NCI-H774 (cell line): ENCODE measurements around the gene NEURL1.
A peak's percentile ranks its signal among the peaks of the same experiment; 100 is the strongest.

Experiments used
- DNase-seq: peaks from one replicate; lab custom pipeline; 2025; lab: John Stamatoyannopoulos, UW

Gene NEURL1

GRCh38 chr10:103493362-103493915, at the start of gene NEURL1:
TSS of gene NEURL1 (plus strand) at chr10:103493705. CDS start at chr10:103494388, 683 bp downstream.
- no peak for DNase-seq

DNA sequence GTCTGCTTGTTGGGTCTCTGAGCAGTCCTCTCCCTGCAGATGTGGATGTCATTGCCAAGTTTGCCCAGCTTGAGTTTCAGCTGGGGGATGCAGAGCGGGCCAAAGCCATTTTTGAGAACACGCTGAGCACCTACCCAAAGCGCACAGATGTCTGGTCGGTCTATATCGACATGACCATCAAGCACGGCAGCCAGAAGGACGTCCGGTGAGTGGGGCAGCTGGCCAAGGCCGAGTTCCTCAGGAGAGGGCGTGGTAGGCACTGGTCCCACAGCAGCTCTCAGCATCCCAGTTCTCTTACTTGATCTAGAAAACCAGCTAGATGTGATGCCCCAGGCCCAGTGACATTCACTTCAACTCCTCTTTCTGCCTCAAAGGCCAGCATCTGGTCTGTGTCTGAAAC, 49.0 kb upstream of the NEURL1 start:
- no peak for DNase-seq

- DNase-seq: no peak
Measured at GRCh38 chr10:103445366-103445765, 48.1 kb upstream of the NEURL1 start.

DNA sequence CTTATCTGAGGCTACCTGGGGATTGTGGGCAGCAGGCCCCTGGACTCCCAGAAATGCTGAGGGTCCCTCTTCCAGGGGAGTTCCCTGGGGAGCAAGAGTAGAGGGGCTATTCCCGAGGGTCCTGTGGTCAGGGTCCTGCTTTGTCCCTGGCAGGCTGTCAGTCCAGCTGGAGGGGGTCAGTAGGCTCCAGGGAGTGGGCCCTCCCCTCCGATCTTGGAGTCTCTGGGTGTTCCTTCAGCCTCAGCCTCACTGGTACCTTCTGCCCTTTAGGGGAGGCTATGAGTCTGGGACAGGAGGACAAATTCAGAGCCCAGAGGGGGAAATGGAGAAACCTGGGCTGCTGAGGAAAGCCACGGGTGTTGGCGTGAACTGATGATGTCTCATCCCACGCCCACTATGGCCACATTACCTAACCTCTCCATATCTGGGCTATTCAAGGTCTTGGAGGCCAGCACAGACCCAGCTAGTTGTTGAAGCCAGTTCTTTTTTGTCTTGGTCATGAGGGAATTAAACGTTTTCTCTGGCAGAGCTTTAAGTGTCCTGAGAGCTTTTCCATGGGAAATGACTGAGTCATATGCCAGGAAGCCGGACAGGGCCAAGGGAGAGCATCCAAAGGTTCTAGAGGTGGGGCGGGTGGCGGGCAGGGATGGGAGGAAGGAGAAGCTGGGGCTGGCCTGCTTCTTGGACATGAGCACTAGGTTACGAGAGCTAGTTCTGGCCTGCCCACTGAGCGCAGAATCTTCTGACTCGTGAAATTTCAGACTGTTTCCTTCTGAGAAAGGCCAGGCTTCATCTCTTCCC, 47.5 kb upstream of the NEURL1 start:
- DNase-seq: no peak

DNA sequence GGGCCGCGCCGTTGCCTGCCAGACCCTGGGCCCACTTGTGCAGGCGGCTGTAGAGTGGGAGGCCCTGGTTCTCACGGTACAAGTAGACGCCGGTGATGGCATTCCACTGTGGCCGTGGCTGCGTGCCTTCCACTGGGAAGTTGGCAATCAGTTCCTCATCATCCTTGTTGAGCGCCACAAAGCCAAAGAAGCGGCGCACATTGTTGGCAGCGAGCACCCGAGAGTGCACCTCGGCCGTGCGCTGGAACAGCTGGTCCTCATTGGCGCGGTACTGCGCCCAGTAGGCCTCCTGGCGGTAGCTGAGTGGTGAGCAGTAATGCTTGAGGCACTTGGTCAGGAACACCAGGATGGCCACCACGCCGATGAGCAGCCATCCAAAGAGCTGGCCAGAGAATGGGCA, 46.3 kb upstream of the NEURL1 start:
- DNase-seq: no peak

- DNase-seq: no peak
Measured at GRCh38 chr10:103448746-103449145, 44.8 kb upstream of the NEURL1 start.

GRCh38 chr10:103449208-103450144, 44.0 kb upstream of the NEURL1 start:
- DNase-seq: no peak

DNA sequence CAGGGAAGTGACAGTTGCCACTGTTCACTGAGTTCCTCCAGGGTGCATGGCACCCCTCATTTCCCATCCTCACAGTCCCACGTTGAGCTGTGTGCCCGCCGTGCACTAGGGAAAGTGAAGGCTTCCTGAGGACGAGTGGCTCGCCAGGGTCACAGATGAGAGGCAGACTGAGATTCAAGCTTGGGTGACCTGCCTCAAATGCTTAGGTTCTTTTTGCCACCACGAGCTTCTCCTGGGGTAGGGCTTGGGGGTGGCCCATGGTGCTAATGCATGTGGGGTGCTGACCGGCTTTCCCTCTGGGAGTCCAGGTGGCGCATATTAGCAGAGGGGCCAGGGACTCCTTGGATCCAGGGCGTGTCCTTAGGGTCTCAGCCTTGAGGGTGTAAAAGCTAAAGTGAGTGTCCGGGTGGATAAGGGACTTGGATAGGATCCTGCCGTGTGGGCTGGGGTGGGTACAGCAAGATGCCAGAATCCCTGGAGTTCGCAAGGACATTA, 43.3 kb upstream of the NEURL1 start:
- no peak for DNase-seq

GRCh38 chr10:103451091-103451813, 42.3 kb upstream of the NEURL1 start:
- DNase-seq: no peak

- no peak for DNase-seq
Measured at GRCh38 chr10:103451831-103452505, 41.5 kb upstream of the NEURL1 start, which contains the start of gene CALHM2. TSS of gene CALHM2 (minus strand) at chr10:103452370. CDS start at chr10:103449941, 2,429 bp downstream.

DNA sequence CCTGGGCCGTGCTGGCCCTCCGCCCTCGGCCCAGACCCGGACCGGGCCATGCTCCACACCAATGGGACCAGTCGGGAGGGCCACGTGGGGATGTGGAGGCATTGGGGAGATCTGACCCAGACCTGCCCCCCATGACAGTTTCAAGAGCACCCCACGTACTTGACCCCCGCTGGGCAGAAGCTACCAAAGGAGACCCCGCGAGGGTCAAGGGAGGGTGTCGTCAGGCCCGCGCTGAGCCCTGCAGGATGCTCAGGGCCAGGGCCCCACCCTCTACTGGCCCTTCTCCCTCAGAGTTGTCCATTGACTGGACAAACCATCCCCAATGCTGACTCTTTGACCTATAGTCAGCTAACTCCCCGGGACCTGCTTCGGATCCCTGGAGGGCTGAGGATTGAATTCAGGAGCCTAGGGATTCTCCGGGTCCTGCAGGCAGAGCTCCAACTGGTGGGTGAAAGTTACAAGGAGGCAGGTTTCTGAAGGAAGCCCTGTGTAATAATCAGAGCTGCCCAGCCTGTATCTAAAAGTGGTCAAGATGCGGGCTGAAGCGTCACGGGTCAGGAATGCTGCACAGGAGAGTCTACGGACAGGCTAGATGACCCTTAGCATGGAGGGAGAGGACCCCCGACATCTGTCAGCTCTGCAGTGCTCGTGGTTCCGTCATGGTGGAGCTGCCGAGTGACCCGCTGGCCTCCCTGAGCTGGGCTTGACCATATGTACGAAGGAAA, 40.8 kb upstream of the NEURL1 start:
- DNase-seq: no peak

DNA sequence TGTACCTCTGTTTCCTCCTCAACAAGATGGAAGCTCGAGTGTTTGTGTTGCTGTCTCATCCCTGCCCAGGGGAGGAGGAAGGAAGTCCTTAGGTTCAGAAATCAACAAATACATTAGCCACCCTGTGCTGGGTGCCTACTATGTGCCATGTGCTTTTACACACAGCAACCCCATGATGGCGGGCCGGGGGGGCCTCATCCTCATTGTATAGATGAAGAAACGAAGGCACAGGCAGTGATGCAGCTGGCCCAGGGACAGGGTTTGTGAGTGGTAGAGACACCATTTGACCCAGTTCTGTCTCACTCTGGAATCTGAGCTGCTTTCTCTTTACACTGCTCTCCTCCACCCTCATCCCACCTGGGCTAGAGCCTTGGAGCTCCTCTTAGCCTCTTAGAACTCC, 39.5 kb upstream of the NEURL1 start:
- DNase-seq: no peak

DNA sequence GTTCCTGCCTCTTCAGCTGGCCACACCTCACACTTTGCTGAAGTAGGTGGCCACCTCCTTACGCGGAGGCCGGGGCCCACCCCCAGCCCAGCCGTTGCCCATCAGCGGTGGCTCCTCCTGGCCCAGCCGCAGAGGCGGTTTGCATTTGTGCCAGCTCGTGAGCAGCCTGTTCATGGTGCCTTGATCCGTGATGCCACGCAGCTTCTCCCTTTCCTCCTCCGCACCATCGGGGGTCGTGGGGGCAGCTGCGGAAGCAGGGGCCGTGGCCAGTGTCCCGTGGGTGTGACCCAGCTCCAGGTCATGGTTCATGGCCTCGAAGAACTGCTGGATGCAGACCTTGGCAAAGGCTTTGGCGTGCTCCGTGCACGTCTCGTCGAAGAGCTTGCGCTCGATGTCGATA, 38.3 kb upstream of the NEURL1 start:
- no peak for DNase-seq

GRCh38 chr10:103456074-103456660, 37.3 kb upstream of the NEURL1 start:
- no peak for DNase-seq

GRCh38 chr10:103457176-103457712, 36.3 kb upstream of the NEURL1 start:
- no peak for DNase-seq

DNA sequence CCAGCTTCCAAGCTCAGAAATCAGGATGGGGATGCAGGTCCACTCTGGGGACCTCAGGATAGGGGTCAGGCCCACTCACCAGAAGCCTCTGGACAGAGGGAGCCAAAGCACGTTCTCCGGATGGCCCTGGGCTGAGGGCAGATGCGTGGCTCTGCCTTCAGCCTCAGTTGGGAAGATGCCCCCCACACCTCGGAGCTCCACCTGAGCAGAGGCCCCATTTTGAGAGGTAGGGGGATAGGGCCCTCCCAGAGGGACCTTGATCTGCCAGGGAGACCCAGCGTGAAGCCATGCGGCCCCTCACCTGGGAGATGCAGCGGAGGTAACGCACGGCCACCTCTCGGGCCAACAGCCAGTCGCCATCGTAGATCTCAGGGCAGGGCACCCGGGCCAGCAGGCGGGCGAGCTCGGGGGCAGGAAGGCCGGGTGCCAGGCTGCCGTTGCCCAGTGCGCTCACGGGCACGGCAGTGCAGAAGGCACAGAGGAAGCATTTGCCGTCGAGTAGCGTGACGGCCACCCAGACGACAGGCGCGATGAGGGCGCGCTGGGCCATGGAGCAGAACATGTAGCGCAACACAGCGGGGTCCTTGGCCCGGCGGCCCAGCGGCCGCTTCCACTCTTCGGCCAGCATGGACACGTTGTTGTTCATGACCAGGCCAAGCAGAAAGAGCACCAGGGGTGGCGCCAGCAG, 35.5 kb upstream of the NEURL1 start:
- DNase-seq: no peak

- peak; percentile 3 for DNase-seq
Measured at GRCh38 chr10:103458720-103459119, 34.8 kb upstream of the NEURL1 start, which contains the start of gene CALHM1. TSS of gene CALHM1 (minus strand) at chr10:103458900. CDS start at chr10:103458751, 149 bp downstream.

- no peak for DNase-seq
Measured at GRCh38 chr10:103459615-103460014, 33.9 kb upstream of the NEURL1 start.

DNA sequence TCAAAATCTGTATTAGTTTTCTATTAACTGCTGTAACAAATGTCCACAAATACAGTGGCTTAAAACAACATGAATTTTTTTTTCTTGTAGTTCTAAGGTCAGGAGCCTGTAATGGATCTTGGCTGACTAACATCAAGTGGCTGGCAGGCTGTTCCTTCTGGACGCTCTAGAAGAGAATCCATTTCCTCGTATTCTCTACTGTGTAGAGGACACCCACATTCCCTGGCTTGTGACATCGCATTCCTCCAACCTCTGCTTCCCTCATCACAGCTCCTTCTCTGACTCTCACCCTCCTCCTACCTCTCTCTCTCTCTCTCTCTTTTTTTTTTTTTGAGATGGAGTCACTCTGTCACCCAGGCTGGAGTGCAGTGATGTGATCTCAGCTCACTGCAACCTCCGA, 30.0 kb upstream of the NEURL1 start:
- DNase-seq: no peak
